ENCODE measurements around the gene ANP32A.

The ANP32A gene

GRCh38 chr15:68819495-68820294 lies 1.0 kb downstream of the ANP32A start:
- no peak for FAIRE-seq

DNA sequence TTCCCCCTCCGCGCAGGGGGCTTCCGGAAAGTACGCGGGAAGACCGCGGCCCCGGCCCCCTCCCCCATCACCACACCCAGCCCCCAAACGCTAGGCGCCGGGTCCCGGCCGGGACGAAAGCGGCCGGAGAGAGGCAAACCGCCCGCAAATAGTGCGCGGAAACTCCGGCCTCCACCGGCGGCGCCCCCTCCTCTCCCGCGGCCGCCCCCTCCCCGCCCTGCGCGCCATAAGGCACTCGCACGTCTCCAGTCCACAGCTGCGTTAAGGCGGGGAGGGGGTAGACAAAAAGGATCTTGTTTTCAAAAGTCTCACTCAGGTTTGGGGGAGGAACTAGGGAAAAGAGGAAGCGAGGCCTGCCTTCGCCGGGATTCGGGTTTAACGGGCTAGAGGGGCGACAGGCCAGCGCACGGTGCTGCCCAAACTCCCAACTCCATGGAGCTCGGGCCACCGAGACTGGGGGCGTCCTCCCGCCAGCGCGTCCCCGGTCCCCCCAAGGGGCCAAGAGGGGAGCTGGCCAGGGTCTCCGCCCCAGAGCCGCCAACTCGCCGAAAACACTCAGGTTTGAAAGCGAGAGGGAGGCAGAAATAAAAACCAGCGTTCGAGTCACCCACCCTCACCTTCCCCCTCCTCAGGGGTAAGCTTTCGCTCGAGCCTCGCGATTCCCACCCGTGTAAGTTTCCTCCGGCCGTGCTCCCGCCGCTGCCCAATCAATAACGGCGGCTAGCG lies 1.8 kb downstream of the ANP32A start:
- FAIRE-seq: no peak

DNA sequence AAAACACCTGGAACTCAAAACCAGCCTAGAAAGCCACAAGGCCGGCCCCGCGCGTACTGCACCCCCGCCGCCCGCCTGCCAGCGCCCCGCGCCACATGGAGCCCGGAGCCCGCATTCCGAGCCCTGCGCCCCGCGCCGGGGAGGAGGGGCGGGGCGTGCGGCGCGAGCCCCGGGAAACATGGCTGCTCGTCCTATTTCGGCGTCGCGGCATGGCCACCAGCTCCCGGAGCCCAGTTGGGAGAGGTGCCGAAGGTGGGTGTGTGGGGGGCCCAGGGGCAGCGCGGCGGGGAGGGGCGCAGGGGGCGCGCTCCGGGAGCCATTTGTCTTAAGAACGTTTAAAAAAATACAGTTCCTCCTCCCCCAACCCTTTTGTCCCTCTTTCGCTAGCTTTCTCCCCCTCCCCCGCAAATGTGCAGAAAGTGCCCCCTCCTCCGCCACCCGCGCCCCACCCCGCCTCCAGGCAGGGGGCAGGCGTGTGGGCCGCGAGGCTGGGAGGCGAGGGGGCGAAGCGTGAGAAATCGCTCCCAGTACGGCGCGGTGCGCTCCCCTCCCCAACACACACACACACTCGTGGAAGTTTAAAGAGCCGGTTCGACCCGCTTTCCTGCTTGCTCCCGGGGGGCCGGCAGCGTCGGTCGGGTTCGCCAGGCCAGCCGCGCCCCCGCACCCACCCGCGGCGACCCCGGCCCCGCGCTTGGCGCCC lies 2.5 kb downstream of the ANP32A start:
- no peak for FAIRE-seq

- FAIRE-seq: no peak
These were observed 3.2 kb downstream of the ANP32A start for GRCh38 chr15:68817304-68818065.

DNA sequence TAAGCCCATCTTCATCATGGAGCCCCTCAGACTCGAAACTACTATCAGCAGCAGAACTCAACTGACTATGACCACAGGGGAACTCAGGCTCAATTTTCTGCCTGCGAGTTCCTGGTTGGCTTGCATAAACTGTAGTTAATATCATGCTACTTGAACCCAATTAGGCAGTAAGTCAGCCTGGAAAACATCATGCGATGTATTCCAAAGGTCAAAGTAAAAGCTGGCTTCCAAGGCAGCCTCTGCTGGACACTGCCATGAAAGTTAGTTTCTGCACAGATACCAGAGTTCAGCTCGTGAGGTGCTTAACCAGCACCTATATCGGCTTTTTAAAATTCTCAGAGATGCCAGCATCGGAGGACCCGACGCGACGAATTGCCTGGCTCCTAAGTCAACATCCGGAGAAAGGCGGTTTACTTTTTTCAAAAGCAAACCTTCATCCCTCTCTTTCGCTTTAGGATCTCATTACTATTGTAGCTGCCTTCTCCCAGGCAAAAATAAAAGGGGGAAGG lies 3.8 kb downstream of the ANP32A start:
- FAIRE-seq: no peak

DNA sequence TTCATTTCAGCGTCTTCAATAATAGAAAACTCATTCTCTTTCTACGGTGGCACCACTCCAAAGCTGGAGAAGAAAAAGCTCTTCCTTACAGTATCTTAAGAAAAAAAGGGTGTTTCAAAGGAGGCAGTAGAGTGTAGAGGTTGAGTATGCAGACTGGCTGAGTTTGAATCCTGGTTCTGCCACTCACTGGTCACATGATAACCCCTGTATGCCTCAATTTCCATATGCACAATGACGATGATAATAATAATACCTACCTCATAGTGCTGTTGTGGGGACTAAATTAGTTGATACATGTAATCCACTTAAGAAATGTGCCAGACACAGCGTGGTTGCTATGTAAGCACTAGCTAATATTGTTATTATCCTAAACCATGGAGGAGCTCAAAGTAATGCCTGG lies 4.5 kb downstream of the ANP32A start:
- no peak for FAIRE-seq

DNA sequence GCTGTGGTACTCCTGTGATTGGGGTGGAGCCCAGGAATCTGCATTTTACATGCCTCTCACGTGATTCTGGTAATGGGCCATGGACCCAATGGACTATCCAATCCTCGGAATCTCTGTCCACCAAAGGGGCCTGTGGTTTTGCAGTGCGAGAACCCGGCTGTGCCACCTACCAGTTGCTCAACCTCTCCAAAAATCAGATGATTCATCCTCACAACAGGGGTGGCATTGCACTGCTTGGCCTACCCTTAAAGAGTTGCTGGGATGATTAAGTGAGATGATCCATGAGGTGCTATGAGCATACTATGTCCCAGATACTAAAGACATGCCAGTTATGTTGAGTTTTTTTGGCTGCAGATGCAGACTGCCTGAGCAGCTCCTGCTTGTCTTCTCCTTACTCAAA lies 5.1 kb downstream of the ANP32A start:
- FAIRE-seq: no peak

- FAIRE-seq: no peak
These were observed 6.1 kb downstream of the ANP32A start for GRCh38 chr15:68814596-68814995.

DNA sequence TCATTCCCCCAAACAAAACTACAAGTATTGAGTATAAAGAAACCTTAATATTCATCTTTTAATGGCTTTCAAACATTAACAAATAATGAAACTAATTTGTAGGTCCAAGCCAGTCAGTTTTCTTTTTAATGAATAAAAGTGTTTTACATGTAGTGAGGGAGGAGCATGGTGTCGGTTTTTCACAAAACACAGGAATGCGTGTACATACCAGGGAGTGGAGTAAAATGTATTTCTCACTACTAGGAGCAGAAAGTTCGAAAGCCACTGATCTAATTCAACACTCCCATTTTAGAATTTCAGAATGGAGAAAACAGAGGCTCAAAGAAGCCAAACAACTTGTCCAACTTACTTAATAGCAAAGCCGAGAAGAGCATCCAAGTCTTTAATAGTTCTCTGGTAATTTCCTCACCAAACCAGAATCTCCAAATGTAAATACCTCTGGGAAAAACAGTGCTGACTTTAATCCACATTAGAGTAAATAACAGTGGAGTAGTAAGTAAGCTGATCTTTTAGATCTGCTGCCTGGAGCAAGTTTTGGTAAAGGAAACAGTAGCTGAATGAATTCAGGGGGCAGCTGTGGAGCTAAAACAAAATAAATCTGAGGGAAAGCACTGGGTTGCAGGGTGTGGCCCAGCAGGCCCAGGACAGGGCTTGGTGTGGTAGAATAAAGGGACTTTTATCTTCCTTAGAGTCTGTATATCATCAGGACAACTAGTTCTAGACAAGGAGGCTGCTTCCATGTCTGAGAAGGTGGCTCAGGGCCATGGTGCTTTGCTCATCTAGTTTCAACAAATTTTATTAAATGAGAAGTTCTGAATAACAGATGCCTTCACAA lies 7.9 kb downstream of the ANP32A start:
- FAIRE-seq: no peak

- no peak for FAIRE-seq
These were observed 8.6 kb downstream of the ANP32A start for GRCh38 chr15:68812069-68812468.

- no peak for FAIRE-seq
These were observed 11.2 kb downstream of the ANP32A start for GRCh38 chr15:68809517-68809916.

- no peak for FAIRE-seq
These were observed 11.9 kb downstream of the ANP32A start for GRCh38 chr15:68808770-68809169.

GRCh38 chr15:68808091-68808490 lies 12.6 kb downstream of the ANP32A start:
- FAIRE-seq: no peak

- no peak for FAIRE-seq
These were observed 13.4 kb downstream of the ANP32A start for GRCh38 chr15:68807249-68807648.

DNA sequence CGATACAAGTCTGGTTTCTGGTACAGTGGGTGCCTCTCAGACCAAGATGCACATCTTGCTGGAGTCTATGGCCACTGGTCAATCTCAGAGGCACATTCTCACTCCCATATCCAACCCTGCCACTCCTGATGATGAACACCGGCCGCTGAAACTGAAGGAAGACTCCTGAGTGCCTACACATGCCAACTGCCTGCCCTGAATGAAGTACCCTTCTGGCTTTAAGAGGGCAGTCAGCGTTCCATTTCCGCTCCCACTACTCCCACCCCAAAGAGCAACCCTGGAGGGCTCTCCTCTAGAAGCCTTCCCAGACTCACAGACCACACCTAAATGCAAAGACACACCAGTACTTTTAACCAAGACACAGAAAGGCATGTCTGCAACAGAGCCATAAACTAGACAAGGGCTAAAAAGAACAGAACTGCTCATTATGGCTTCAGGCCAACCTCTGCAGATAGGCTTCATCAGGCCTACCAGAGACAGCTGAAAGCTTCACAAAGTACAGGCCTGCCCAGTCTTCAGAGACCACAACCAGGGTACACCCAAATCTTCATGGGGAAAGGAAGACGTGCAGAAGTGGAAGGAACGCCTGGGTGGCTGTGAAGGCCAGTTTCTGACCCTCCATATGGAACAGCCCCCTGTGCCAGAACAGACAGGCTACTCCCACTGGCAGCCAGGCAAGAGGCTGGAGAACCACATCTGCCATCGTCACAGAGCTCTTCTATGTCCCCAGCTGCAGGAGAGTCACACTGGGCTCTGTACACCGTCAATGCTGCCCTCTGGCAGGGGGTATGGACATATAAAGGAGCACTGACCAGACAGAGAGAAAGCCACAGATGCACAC lies 14.3 kb downstream of the ANP32A start:
- FAIRE-seq: no peak

DNA sequence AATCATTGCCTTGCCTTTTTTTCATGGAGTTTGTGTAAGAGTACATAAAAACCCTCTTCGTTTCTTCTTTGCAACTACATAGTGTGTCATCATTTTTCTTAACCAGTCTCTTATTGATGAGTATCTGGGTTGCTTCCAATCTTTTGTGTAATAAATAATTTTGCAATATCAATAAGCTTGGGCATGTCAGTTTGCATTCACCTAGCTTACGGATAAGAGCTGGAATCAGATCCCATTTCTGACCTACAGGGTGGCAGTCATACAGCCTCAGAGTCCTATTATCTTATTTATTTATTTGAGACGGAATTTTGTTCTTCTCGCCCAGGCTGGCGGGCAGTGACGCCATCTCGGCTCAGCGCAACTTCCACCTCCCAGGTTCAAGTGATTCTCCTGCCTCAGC lies 18.3 kb downstream of the ANP32A start:
- no peak for FAIRE-seq

DNA sequence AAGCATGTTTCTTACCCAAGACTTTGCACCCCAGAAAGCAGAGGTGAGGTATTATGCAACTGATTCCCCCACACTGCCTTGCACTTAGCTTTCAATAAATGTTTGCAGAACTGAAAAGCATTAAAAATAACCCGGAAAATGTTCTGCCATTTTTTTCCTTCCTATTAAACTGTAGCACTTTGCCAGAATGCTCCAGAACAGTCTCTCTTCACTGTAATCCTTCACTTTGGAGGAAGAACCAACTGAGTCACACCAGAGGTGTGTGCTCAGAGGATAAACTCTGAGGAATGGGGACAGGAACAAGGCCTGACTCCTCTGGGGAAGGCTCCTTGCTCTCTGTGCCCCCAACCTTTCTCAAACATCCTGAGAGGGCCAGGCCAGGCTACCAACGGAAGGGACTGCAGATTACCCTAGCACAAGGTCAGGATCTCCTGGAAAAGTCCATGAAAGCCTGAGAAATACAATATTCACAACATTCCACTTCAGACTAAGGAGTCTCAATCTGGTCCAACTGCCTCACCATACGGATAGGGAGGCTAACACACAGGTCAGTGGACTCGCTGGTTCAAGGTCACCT lies 19.0 kb downstream of the ANP32A start:
- FAIRE-seq: no peak

DNA sequence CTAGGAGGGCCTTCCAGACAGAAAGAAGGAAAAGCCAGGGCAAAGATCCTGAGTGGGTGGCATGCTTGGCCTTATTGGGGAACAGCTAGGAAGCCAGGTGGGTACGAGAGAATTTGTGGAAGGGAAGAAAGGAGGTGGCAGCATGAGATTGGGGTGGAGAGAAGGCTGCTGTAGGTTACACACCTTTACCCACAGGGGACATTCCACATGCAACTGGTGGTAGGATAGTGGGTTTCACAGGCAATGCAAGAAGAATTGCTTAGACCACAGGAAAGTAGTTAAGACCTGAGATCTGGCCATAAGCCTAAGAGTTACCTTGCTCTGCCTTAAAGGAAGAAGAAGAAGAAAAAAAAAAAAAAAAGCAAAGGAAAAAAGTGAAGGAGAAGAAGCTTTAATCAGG lies 19.8 kb downstream of the ANP32A start:
- no peak for FAIRE-seq

DNA sequence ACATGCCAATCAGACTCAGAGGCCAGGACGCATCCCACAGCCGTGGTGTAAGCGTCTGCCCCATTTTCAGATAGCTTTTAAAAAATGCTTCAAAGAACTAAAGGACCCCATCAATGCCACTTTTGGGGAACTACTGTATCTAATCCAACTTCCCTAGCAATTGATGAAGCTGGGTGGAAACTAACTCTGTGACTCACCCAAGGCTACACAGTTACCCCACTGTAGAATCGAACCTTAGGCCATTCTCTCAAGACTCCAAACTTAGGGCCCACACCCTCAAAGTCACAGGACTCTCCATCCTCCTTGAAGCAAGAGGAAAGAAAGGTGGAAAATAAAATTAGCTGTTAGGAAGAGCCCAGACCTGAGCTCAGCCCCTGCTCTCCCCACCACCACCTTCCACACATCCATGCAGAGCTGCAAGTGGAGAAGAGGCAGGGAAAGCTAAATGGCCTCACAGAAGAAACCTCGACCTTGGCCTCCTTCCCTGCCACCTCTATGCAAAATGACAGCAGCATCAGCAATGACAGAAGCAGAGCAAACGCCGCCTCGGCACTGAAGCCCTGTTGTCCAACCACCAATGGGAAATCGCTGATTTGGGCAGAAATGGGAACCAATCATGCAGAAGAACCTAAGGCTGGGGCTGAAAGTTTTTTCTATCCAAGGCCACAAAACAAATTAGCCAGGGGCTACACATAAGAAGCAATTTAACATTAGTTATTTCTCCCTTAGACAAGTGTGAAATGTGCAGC lies 22.2 kb downstream of the ANP32A start:
- no peak for FAIRE-seq
